ENCODE measurements around the gene ACBD7. TPM values are rescaled to one million over a fixed set of nuclear protein-coding genes. Genes with fewer than 3 reads are reported as not detected.

Gene ACBD7
- total RNA-seq, 2 donors from 2014 or later = not detected

- 61 to 67% methylated on average over 2 of the region's 2 CpGs for WGBS, 2 donors
- Histone ChIP-seq H3K4me1 (no peaks in the 10 kb centered on the region), H3K36me3 (replicated peaks in 1 of 2; ENCODE audit: insufficient read depth in 1 of 2, low read depth in 2 of 2) (no peaks in the 10 kb centered on the region), H3K9me3 (no peaks in the 10 kb centered on the region), H3K27ac (no peak overlapping the region), H3K4me3 (no peak overlapping the region), H3K27me3 (no peaks in the 10 kb centered on the region)
- ATAC-seq (no peak), DNase-seq (no peak)
- TF ChIP-seq POLR2A (IDR thresholded peaks at IDR 0.05) = no peak
- TF ChIP-seq, protein P1, sequence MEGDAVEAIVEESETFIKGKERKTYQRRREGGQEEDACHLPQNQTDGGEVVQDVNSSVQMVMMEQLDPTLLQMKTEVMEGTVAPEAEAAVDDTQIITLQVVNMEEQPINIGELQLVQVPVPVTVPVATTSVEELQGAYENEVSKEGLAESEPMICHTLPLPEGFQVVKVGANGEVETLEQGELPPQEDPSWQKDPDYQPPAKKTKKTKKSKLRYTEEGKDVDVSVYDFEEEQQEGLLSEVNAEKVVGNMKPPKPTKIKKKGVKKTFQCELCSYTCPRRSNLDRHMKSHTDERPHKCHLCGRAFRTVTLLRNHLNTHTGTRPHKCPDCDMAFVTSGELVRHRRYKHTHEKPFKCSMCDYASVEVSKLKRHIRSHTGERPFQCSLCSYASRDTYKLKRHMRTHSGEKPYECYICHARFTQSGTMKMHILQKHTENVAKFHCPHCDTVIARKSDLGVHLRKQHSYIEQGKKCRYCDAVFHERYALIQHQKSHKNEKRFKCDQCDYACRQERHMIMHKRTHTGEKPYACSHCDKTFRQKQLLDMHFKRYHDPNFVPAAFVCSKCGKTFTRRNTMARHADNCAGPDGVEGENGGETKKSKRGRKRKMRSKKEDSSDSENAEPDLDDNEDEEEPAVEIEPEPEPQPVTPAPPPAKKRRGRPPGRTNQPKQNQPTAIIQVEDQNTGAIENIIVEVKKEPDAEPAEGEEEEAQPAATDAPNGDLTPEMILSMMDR (IDR thresholded peaks at IDR 0.05) = no peak
- intact Hi-C loops (cut with DNase I) = no loop called here
These were observed 27.9 kb downstream of the ACBD7 start for GRCh38 chr10:15060638-15061037.

DNA sequence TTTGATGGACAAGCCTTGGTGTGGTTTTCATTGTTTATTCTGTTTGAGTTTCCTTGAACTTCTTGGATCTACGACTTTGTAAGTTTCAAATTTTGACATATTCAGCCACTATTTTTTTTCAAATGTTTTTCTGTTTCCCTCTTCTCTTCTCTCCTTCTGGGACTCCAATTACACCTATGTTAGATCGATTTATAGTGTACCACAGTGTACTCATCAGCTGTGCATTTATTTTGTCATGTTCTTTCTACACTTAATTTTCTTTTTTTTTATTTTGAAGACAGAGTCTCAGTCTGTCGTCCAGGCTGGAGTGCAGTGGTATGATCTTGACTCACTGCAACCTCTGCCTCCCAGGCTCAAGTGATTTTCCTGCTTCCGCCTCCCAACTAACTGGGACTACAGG lies 28.7 kb downstream of the ACBD7 start:
- H3K36me3 ChIP-seq (replicated peaks in 1 of 2; ENCODE audit: insufficient read depth in 1 of 2, low read depth in 2 of 2) = no peaks in the 10 kb centered on the region
- intact Hi-C loops (cut with DNase I) = no loop called here
- no peak for DNase-seq
- no peak overlapping the region for H3K27ac ChIP-seq
- ATAC-seq = no peak
- H3K27me3 ChIP-seq = no peaks in the 10 kb centered on the region
- H3K4me1 ChIP-seq = no peaks in the 10 kb centered on the region
- TF ChIP-seq, protein P1 (IDR thresholded peaks at IDR 0.05) = no peak
- TF ChIP-seq POLR2A (IDR thresholded peaks at IDR 0.05) = no peak
- no peaks in the 10 kb centered on the region for H3K9me3 ChIP-seq
- no peak overlapping the region for H3K4me3 ChIP-seq
- WGBS, 2 donors = 69 to 81% methylated on average over 4 of the region's 4 CpGs

DNA sequence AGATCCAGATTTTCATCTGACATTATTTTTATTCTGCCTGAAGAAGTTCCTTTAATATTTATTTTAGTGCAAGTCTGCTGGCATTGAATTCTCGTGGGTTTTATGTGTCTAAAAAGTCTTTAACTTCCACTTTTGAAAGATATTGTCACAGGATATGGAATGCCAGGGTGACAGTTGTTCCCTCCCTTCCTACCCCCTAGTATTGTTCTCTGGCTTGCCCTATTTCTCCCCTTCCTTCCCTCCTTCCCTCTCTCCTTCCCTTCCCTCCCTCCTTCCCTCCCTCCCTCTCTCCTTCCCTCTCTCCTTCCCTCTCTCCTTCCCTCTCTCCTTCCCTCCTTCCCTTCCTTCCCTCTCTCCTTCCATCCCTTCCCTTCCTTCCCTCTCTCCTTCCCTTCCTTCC lies 29.9 kb downstream of the ACBD7 start:
- ATAC-seq (no peak), DNase-seq (no peak)
- H3K9me3 ChIP-seq = no peaks in the 10 kb centered on the region
- TF ChIP-seq, protein P1 (IDR thresholded peaks at IDR 0.05) = no peak
- no peak for TF ChIP-seq POLR2A (IDR thresholded peaks at IDR 0.05)
- intact Hi-C loops (cut with DNase I) = no loop called here
- no peaks in the 10 kb centered on the region for H3K27me3 ChIP-seq
- no peak overlapping the region for H3K4me3 ChIP-seq
- no peaks in the 10 kb centered on the region for H3K4me1 ChIP-seq
- no peak overlapping the region for H3K27ac ChIP-seq
- no peaks in the 10 kb centered on the region for H3K36me3 ChIP-seq (replicated peaks in 1 of 2; ENCODE audit: insufficient read depth in 1 of 2, low read depth in 2 of 2)
- WGBS, 2 donors = 71 to 82% methylated on average over 1 of the region's 1 CpG

DNA sequence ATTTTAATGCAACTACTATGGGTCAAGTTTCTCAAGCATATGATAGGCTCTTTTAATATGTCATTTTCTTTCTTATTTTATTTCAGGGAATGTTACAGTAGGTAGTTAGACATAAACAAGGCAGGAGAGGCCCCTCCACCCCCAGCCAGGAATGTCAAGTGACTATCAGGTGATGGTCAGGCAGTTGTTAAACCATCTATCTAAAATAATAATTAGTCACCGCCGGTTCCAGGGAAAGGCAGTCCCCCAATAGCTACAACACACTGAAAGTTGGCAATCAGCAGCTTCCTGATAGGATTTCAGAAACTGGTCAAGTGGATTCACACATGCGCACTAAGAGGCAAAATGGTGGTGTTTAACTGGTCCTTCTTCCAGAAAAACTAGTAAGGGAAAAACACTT lies 35.5 kb downstream of the ACBD7 start:
- ATAC-seq = no peak

GRCh38 chr10:15052121-15052520 lies 36.5 kb downstream of the ACBD7 start:
- H3K4me1 ChIP-seq = no peaks in the 10 kb centered on the region
- no peak overlapping the region for H3K4me3 ChIP-seq
- no peaks in the 10 kb centered on the region for H3K9me3 ChIP-seq
- no peaks in the 10 kb centered on the region for H3K27me3 ChIP-seq
- H3K36me3 ChIP-seq (replicated peaks in 1 of 2; ENCODE audit: insufficient read depth in 1 of 2, low read depth in 2 of 2) = no peaks in the 10 kb centered on the region
- ATAC-seq (no peak), DNase-seq (no peak)
- H3K27ac ChIP-seq = no peak overlapping the region
- 89 to 98% methylated on average over 7 of the region's 7 CpGs for WGBS, 2 donors
- TF ChIP-seq POLR2A (IDR thresholded peaks at IDR 0.05) = no peak
- TF ChIP-seq, protein P1 (IDR thresholded peaks at IDR 0.05) = no peak
- intact Hi-C loops (cut with DNase I) = no loop called here

More for the DNA sequence above, 35.5 kb downstream of the ACBD7 start:
- no peaks in the 10 kb centered on the region for H3K27me3 ChIP-seq
- TF ChIP-seq POLR2A (IDR thresholded peaks at IDR 0.05) = no peak
- TF ChIP-seq, protein P1 (IDR thresholded peaks at IDR 0.05) = no peak
- DNase-seq = no peak
- no peaks in the 10 kb centered on the region for H3K4me1 ChIP-seq
- intact Hi-C loops (cut with DNase I) = no loop called here
- no peak overlapping the region for H3K4me3 ChIP-seq
- H3K9me3 ChIP-seq = no peaks in the 10 kb centered on the region
- no peak overlapping the region for H3K27ac ChIP-seq
- H3K36me3 ChIP-seq (replicated peaks in 1 of 2; ENCODE audit: insufficient read depth in 1 of 2, low read depth in 2 of 2) = no peaks in the 10 kb centered on the region
- 78 to 89% methylated on average over 3 of the region's 3 CpGs for WGBS, 2 donors
